ENCODE results near the gene DRD2.

The DRD2 gene

DNA sequence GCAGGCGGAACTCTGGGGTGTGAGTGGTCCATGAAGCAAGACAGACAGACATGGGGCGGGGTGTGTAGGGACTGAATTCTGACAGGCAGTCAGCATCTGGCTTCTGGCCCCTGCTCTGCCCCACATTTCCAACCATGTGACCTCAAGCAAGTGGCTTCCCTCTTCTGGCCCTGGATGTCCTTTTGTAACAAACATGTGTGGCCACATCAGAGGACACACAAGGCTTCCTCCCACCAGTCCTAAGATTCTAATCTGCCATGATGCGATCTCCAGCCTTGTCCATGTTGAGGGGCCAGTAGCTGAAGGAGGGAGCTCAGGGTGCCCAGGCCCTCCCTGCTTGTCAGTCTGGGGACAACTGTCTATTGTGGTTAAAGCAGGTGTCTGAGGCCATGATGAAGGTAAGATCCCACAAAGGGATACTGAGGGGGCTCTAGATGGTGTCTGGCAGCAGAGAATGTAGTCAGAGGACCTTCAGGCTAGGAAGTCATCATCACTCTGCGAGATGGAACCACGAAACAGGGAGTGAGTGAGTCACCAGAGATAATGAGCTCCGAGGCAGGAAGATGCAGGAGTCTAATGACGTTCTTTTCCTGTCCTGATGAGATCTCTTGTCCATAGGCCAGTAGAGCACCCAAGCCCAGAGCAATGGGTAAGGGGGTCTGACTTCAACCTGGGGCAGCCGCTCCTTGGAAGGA lies 27.4 kb downstream of the DRD2 start:
- Mint-ChIP-seq H3K4me3 (no peak overlapping the region), H3K27ac (no peak overlapping the region), H3K27me3 (ENCODE audit: low read depth) (peaks cover 57% of the 10 kb centered on the region), H3K9me3 (no peaks in the 10 kb centered on the region), H3K36me3 (ENCODE audit: low read depth) (no peaks in the 10 kb centered on the region), H3K4me1 (no peaks in the 10 kb centered on the region)
- TF ChIP-seq, protein P1, sequence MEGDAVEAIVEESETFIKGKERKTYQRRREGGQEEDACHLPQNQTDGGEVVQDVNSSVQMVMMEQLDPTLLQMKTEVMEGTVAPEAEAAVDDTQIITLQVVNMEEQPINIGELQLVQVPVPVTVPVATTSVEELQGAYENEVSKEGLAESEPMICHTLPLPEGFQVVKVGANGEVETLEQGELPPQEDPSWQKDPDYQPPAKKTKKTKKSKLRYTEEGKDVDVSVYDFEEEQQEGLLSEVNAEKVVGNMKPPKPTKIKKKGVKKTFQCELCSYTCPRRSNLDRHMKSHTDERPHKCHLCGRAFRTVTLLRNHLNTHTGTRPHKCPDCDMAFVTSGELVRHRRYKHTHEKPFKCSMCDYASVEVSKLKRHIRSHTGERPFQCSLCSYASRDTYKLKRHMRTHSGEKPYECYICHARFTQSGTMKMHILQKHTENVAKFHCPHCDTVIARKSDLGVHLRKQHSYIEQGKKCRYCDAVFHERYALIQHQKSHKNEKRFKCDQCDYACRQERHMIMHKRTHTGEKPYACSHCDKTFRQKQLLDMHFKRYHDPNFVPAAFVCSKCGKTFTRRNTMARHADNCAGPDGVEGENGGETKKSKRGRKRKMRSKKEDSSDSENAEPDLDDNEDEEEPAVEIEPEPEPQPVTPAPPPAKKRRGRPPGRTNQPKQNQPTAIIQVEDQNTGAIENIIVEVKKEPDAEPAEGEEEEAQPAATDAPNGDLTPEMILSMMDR (IDR thresholded peaks at IDR 0.05; ENCODE audit: unreplicated experiment in 3 of 3): no peak

DNA sequence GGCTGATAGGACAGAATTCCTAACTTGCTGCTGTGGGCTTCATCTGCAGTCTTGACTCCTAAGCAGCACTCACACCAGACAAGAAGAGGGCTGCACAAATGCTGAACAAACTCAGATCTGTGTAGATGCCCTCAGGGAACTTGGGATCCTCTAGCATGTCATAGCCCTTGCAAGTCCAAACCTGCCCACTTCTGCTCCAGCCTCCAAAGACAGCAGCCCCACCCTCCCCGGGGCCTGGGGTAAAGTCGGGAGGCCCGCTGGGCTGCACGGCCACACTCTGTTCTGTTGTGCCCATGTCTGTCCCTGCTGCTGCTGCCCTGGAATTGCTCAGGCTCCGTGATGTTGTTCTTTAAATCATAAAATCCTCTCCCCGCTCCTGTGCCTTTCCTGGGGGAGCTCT lies 28.3 kb downstream of the DRD2 start:
- H3K9me3 Mint-ChIP-seq: no peaks in the 10 kb centered on the region
- TF ChIP-seq, protein P1 (IDR thresholded peaks at IDR 0.05; ENCODE audit: unreplicated experiment in 3 of 3): no peak
- H3K4me3 Mint-ChIP-seq: no peak overlapping the region
- H3K27ac Mint-ChIP-seq: no peak overlapping the region
- no peaks in the 10 kb centered on the region for H3K36me3 Mint-ChIP-seq (ENCODE audit: low read depth)
- no peaks in the 10 kb centered on the region for H3K4me1 Mint-ChIP-seq
- peaks cover 65% of the 10 kb centered on the region for H3K27me3 Mint-ChIP-seq (ENCODE audit: low read depth)

DNA sequence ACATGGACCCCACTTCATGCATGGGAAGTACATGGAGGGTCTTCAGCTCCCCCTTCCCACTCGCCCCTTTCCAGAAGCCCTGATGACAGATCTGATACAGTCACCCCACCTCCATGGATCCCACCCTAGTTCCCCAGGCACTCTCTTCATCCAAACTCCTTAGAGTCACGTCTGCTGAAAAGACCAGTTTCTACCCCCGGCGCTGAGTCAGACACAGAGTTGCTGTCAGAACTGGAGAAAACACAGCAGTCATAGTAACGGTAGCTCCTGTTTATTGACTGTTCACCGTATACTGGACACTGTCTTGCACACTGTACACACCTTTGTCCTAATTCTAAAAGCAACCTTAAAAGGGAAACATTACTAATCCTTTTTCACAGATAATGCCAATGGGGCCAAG lies 29.1 kb downstream of the DRD2 start:
- peaks cover 66% of the 10 kb centered on the region for H3K27me3 Mint-ChIP-seq (ENCODE audit: low read depth)
- H3K36me3 Mint-ChIP-seq (ENCODE audit: low read depth): no peaks in the 10 kb centered on the region
- H3K4me1 Mint-ChIP-seq: no peaks in the 10 kb centered on the region
- TF ChIP-seq, protein P1 (IDR thresholded peaks at IDR 0.05; ENCODE audit: unreplicated experiment in 3 of 3): no peak
- H3K9me3 Mint-ChIP-seq: no peaks in the 10 kb centered on the region
- H3K27ac Mint-ChIP-seq: no peak overlapping the region
- H3K4me3 Mint-ChIP-seq: no peak overlapping the region

DNA sequence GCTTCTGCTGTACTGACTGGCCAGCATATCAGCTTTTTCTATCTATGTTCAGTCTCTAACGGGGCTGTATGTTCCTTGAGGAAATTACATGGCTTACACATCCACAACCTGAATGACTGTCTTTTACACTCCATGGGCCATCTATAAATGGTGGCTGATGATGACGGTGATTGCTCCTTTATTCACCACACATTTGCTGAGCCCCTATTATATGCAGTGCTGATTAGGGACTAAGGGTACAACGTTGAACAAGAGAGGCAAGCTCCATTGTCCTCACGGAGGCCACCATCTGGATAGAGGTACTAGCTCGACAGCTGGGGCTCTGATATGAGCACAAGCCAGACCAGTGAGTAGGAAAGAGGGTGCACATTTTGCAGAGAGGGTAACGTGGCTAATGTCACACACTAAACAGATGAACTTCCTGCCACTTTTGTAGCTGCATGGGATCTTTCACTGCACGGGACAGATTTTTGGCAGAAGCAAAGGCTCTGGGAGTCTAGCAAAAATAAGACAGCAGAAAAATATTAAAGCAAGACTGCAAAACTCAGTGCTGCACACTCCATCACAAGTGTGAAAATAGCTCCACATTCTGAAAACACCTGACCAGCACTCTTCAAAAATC lies 30.6 kb downstream of the DRD2 start:
- H3K36me3 Mint-ChIP-seq (ENCODE audit: low read depth): no peaks in the 10 kb centered on the region
- H3K27ac Mint-ChIP-seq: no peak overlapping the region
- TF ChIP-seq, protein P1 (IDR thresholded peaks at IDR 0.05; ENCODE audit: unreplicated experiment in 3 of 3): no peak
- H3K4me3 Mint-ChIP-seq: no peak overlapping the region
- H3K27me3 Mint-ChIP-seq (ENCODE audit: low read depth): peaks cover 70% of the 10 kb centered on the region
- H3K9me3 Mint-ChIP-seq: no peaks in the 10 kb centered on the region
- no peaks in the 10 kb centered on the region for H3K4me1 Mint-ChIP-seq

DNA sequence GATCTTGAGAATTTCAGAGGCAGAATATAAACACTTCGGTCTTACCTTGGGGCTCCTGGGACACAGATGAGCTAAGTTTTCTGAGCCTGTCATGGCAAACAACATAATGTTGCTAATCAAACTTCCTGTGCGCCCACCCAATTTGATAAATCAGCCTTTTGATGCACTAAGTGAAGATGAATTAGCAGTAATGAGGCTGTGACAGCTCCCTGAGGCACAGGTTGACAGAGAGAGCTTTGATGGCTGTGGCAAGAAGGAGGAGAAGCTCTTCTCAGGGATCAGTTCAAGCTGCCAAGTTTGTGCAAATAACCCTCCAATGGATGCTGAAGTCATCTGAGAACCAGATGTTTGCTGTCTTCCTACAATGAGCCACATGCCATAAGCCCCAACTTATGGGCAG lies 34.4 kb downstream of the DRD2 start:
- H3K4me1 Mint-ChIP-seq: peaks cover 4% of the 10 kb centered on the region
- H3K27ac Mint-ChIP-seq: no peak overlapping the region
- H3K4me3 Mint-ChIP-seq: no peak overlapping the region
- H3K36me3 Mint-ChIP-seq (ENCODE audit: low read depth): no peaks in the 10 kb centered on the region
- TF ChIP-seq, protein P1 (IDR thresholded peaks at IDR 0.05; ENCODE audit: unreplicated experiment in 3 of 3): no peak
- peaks cover 52% of the 10 kb centered on the region for H3K27me3 Mint-ChIP-seq (ENCODE audit: low read depth)
- H3K9me3 Mint-ChIP-seq: no peaks in the 10 kb centered on the region

All from nephron (organoid).